ENCODE data around the gene TEAD4. TPM values are rescaled to one million over a fixed set of nuclear protein-coding genes. Genes with fewer than 3 reads are reported as not detected.

Gene TEAD4
- total and polyA plus RNA-seq, 9 donors, result 3.6 to 19.9 (median 6.7) TPM

GRCh38 chr12:2963760-2964292 is 4.6 kb downstream of the TEAD4 start:
- intact Hi-C loops (cut with DNase I), result no loop called here
- TF ChIP-seq EP300 (IDR thresholded peaks at IDR 0.05) (no peak), CTCF (IDR thresholded peaks at IDR 0.05) (no peak), POLR2A (IDR thresholded peaks at IDR 0.05) (no peak)
- H3K27ac ChIP-seq, result no peak overlapping the region
- H3K4me1 ChIP-seq (ENCODE audit: insufficient read depth), result no peaks in the 10 kb centered on the region
- 80 to 82% (median 81%) methylated on average over 15 of the region's 15 CpGs for WGBS, 3 donors
- H3K4me3 ChIP-seq, result no peak overlapping the region
- H3K27me3 ChIP-seq, result no peaks in the 10 kb centered on the region
- DNase-seq, result no peak
- no peaks in the 10 kb centered on the region for H3K9me3 ChIP-seq
- no peaks in the 10 kb centered on the region for H3K36me3 ChIP-seq

DNA sequence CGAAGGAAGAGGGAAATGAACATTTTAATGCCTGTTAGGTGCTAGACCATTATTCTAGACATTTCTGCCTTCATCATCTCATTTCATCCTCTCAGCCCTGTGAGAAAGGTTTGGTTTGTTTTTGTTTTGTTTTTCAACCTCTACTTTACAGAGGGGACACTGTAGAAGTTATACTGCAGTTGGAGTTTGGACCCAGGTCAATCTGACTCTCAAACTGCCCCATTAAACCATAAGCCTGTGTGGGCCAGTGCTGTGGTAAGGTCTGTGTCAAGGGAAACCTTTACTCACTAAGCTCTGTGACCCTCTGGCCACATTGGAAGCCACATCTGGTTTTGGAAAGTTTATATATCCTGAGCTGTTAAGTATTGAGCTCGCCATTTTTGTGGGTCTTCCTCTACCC is 8.5 kb downstream of the TEAD4 start:
- intact Hi-C loops (cut with DNase I), result no loop called here
- no peak overlapping the region for H3K4me3 ChIP-seq
- no peak for TF ChIP-seq POLR2A (IDR thresholded peaks at IDR 0.05)
- TF ChIP-seq CTCF (IDR thresholded peaks at IDR 0.05), result no peak
- TF ChIP-seq EP300 (IDR thresholded peaks at IDR 0.05), result no peak

DNA sequence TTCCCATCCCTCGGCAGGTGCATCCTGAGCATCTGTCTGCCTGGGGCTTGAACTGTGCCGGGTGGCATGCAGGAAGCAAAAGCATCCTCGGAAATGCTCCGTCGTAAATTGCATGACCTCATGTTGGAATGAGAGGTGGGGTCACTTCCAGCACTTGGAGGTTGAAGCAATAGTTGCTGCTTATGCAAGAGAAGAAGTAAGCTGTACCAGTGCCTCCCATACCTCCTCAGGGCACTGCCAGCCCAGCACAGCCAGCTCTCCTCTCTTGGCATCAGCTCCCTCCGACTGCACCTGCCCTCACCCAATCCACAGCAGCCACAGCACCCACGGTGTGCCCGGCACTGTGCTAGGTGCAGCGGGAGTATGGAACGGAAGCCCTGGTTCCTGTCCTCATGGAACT is 11.5 kb downstream of the TEAD4 start:
- no peaks in the 10 kb centered on the region for H3K27me3 ChIP-seq
- 79 to 80% (median 80%) methylated on average over 10 of the region's 10 CpGs for WGBS, 3 donors
- no peaks in the 10 kb centered on the region for H3K9me3 ChIP-seq
- TF ChIP-seq POLR2A (IDR thresholded peaks at IDR 0.05) (no peak), EP300 (IDR thresholded peaks at IDR 0.05) (no peak), CTCF (IDR thresholded peaks at IDR 0.05) (no peak)
- H3K27ac ChIP-seq, result no peak overlapping the region
- no peak overlapping the region for H3K4me3 ChIP-seq
- no peak for DNase-seq
- H3K36me3 ChIP-seq, result no peaks in the 10 kb centered on the region
- intact Hi-C loops (cut with DNase I), result no loop called here
- H3K4me1 ChIP-seq (ENCODE audit: insufficient read depth), result no peaks in the 10 kb centered on the region

More for the DNA sequence above, 8.5 kb downstream of the TEAD4 start:
- 88 to 92% (median 89%) methylated on average over 2 of the region's 2 CpGs for WGBS, 3 donors
- Histone ChIP-seq H3K27ac (no peak overlapping the region), H3K27me3 (no peaks in the 10 kb centered on the region), H3K36me3 (no peaks in the 10 kb centered on the region), H3K4me1 (ENCODE audit: insufficient read depth) (no peaks in the 10 kb centered on the region), H3K9me3 (no peaks in the 10 kb centered on the region)
- DNase-seq, result no peak

GRCh38 chr12:2973566-2973965 is 14.4 kb downstream of the TEAD4 start:
- 94 to 97% (median 94%) methylated on average over 9 of the region's 9 CpGs for WGBS, 3 donors

More at GRCh38 chr12:2973566-2973965, 14.4 kb downstream of the TEAD4 start:
- no peaks in the 10 kb centered on the region for H3K36me3 ChIP-seq
- no peaks in the 10 kb centered on the region for H3K4me1 ChIP-seq (ENCODE audit: insufficient read depth)
- TF ChIP-seq POLR2A (IDR thresholded peaks at IDR 0.05), result no peak
- no peak for TF ChIP-seq CTCF (IDR thresholded peaks at IDR 0.05)
- no peak for DNase-seq
- H3K4me3 ChIP-seq, result no peak overlapping the region
- intact Hi-C loops (cut with DNase I), result no loop called here
- H3K9me3 ChIP-seq, result no peaks in the 10 kb centered on the region
- H3K27me3 ChIP-seq, result no peaks in the 10 kb centered on the region
- H3K27ac ChIP-seq, result no peak overlapping the region
